Measurements from ENCODE around the gene CPTP.

- TF ChIP-seq POLR2A (IDR thresholded peaks at IDR 0.05; ENCODE audit: low read length) (no peak), GATA1 (IDR thresholded peaks at IDR 0.05; ENCODE audit: low read depth, low read length) (no peak)
Measured at GRCh38 chr1:1294250-1294890, 30.2 kb upstream of the CPTP start.

Data from erythroblast (primary cell).